Measurements from ENCODE around the gene SGSH. TPM values are rescaled to one million over a fixed set of nuclear protein-coding genes. Genes with fewer than 3 reads are reported as not detected.
"Not testable (repeated sequence)": the region's sequence is repeated elsewhere in the genome, so short reads cannot be mapped to it uniquely, and the experiment has no call there.

Gene SGSH
- total RNA-seq, 1 donor from 2014 or later, result 7.2 TPM

- peaks cover 2% of the 10 kb centered on the region for H3K9me3 Mint-ChIP-seq
- H4K20me1 ChIP-seq (ENCODE audit: low read depth), result peaks cover 22% of the 10 kb centered on the region
- H3K4me1 Mint-ChIP-seq, result peaks cover 34% of the 10 kb centered on the region
- H3K27me3 ChIP-seq, result peaks cover 15% of the 10 kb centered on the region
- no peak overlapping the region for H3K27ac ChIP-seq
- peaks cover 10% of the 10 kb centered on the region for H3K4me1 ChIP-seq
- no peaks in the 10 kb centered on the region for H3K79me2 ChIP-seq (ENCODE audit: low read depth)
- no peak overlapping the region for H3K9ac ChIP-seq
- H2AFZ ChIP-seq (replicated peaks), result peak overlapping the region; percentile 72
- H3K9me3 ChIP-seq (ENCODE audit: low read depth), result no peaks in the 10 kb centered on the region
- TF ChIP-seq CTCF (IDR thresholded peaks at IDR 0.05), result peak; percentile 5
- TF ChIP-seq EZH2phosphoT487 (IDR thresholded peaks at IDR 0.05), result no peak
- no peak for TF ChIP-seq EZH2 (IDR thresholded peaks at IDR 0.05)
- H3K36me3 Mint-ChIP-seq, result no peaks in the 10 kb centered on the region
- peak; percentile 92 for DNase-seq (ENCODE audit: low spot score)
- H3K4me3 Mint-ChIP-seq, result peak overlapping the region; percentile 92
- H3K27ac Mint-ChIP-seq, result no peak overlapping the region
- peaks cover 47% of the 10 kb centered on the region for H3F3A ChIP-seq (ENCODE audit: low read depth)
- peaks cover 6% of the 10 kb centered on the region for H3K27me3 Mint-ChIP-seq (ENCODE audit: insufficient read depth, low read depth)
- peak overlapping the region; percentile 60 for H3K4me3 ChIP-seq
- no peaks in the 10 kb centered on the region for H3K36me3 ChIP-seq
- peak overlapping the region; percentile 86 for H3K4me2 ChIP-seq
Observed at GRCh38 chr17:80260069-80260535, 40.0 kb upstream of the SGSH start.

GRCh38 chr17:80259457-80260068 lies 39.4 kb upstream of the SGSH start:
- Histone ChIP-seq H3F3A (ENCODE audit: low read depth) (peaks cover 47% of the 10 kb centered on the region), H4K20me1 (ENCODE audit: low read depth) (peaks cover 22% of the 10 kb centered on the region), H3K27me3 (peaks cover 15% of the 10 kb centered on the region), H3K4me2 (peak overlapping the region; percentile 86), H3K36me3 (no peaks in the 10 kb centered on the region), H3K9ac (no peak overlapping the region), H3K79me2 (ENCODE audit: low read depth) (no peaks in the 10 kb centered on the region), H3K27ac (no peak overlapping the region), H3K4me1 (peaks cover 10% of the 10 kb centered on the region), H3K9me3 (ENCODE audit: low read depth) (no peaks in the 10 kb centered on the region), H3K4me3 (peak overlapping the region; percentile 60), H2AFZ (replicated peaks) (peak overlapping the region; percentile 72)
- DNase-seq (ENCODE audit: low spot score), result peak; percentile 22
- no peak for TF ChIP-seq CTCF (IDR thresholded peaks at IDR 0.05)
- TF ChIP-seq EZH2 (IDR thresholded peaks at IDR 0.05), result no peak
- no peak for TF ChIP-seq EZH2phosphoT487 (IDR thresholded peaks at IDR 0.05)
- peak overlapping the region; percentile 93 for H3K27ac Mint-ChIP-seq
- peaks cover 2% of the 10 kb centered on the region for H3K9me3 Mint-ChIP-seq
- no peaks in the 10 kb centered on the region for H3K36me3 Mint-ChIP-seq
- H3K4me3 Mint-ChIP-seq, result peak overlapping the region; percentile 92
- peaks cover 6% of the 10 kb centered on the region for H3K27me3 Mint-ChIP-seq (ENCODE audit: insufficient read depth, low read depth)
- peaks cover 34% of the 10 kb centered on the region for H3K4me1 Mint-ChIP-seq

- H3K9ac ChIP-seq; H3K4me2 ChIP-seq; H3K4me3 ChIP-seq; H2AFZ ChIP-seq (replicated peaks); H3K27me3 Mint-ChIP-seq (ENCODE audit: insufficient read depth, low read depth); H3K9me3 Mint-ChIP-seq; H3K9me3 ChIP-seq (ENCODE audit: low read depth); H3K36me3 Mint-ChIP-seq; DNase-seq (ENCODE audit: low spot score); H3K27ac ChIP-seq; H3K4me3 Mint-ChIP-seq; H3K36me3 ChIP-seq; H3K79me2 ChIP-seq (ENCODE audit: low read depth): not testable (repeated sequence)
- Histone ChIP-seq H3K27me3 (peaks cover 15% of the 10 kb centered on the region), H3F3A (ENCODE audit: low read depth) (peaks cover 47% of the 10 kb centered on the region), H3K4me1 (peaks cover 10% of the 10 kb centered on the region), H4K20me1 (ENCODE audit: low read depth) (peaks cover 18% of the 10 kb centered on the region)
- H3K4me1 Mint-ChIP-seq, result peaks cover 28% of the 10 kb centered on the region
- H3K27ac Mint-ChIP-seq, result peak overlapping the region; percentile 23
Observed at GRCh38 chr17:80258296-80258695, 38.2 kb upstream of the SGSH start.

- Mint-ChIP-seq H3K9me3 (peaks cover 2% of the 10 kb centered on the region), H3K27ac (peak overlapping the region; percentile 23), H3K4me1 (peaks cover 28% of the 10 kb centered on the region), H3K36me3 (no peaks in the 10 kb centered on the region), H3K27me3 (ENCODE audit: insufficient read depth, low read depth) (peaks cover 6% of the 10 kb centered on the region), H3K4me3 (no peak overlapping the region)
- peaks cover 15% of the 10 kb centered on the region for H3K27me3 ChIP-seq
- H2AFZ ChIP-seq (replicated peaks), result no peak overlapping the region
- no peak overlapping the region for H3K27ac ChIP-seq
- TF ChIP-seq EZH2phosphoT487 (IDR thresholded peaks at IDR 0.05) (no peak), EZH2 (IDR thresholded peaks at IDR 0.05) (no peak), CTCF (IDR thresholded peaks at IDR 0.05) (no peak)
- H3K36me3 ChIP-seq, result no peaks in the 10 kb centered on the region
- no peaks in the 10 kb centered on the region for H3K9me3 ChIP-seq (ENCODE audit: low read depth)
- H3F3A ChIP-seq (ENCODE audit: low read depth), result peaks cover 47% of the 10 kb centered on the region
- no peak for DNase-seq (ENCODE audit: low spot score)
- H3K4me2 ChIP-seq, result no peak overlapping the region
- no peaks in the 10 kb centered on the region for H3K79me2 ChIP-seq (ENCODE audit: low read depth)
- no peak overlapping the region for H3K4me3 ChIP-seq
- H3K4me1 ChIP-seq, result peaks cover 10% of the 10 kb centered on the region
- H4K20me1 ChIP-seq (ENCODE audit: low read depth), result peaks cover 13% of the 10 kb centered on the region
- H3K9ac ChIP-seq, result no peak overlapping the region
Observed at GRCh38 chr17:80257716-80258213, 37.6 kb upstream of the SGSH start.

Data from neural progenitor cell (in vitro differentiated cells).